ENCODE data around the gene ITM2C. TPM values are rescaled to one million over a fixed set of nuclear protein-coding genes. Genes with fewer than 3 reads are reported as not detected.

Gene ITM2C
- total RNA-seq, 1 experiment from 2014 or later, result 21.9 TPM

DNA sequence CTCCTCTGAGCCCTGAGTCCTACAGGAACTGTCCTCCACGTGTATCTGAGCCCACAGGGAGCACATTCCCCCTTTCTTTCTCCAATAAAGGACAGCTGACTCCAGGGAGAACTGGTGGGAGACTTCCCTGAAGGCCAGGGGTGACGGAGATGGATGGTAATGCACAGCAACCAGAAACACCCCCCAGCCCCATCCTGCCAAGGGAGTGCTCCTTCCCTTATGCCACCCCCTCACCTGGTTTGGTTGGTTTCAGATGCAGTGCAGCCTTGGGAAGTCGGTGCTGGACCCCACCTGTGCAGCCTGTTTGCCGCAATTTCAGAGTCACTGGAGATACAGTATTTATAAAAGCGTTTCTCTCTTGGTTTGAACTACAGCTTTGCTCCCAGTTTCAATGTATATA, 36.3 kb downstream of the ITM2C start:
- no peak overlapping the region for H3K27ac Mint-ChIP-seq (ENCODE audit: low read depth, unreplicated experiment)
- ChIA-PET CTCF (interaction anchor here (0.6 to 8.3 kb wide), 5 partner anchors 9 to 496 kb away, joined by 3 to 93 read pairs (median 8); no protein-coding TSS in a partner anchor), POLR2A (no interaction called here)
- TF ChIP-seq, protein P1, sequence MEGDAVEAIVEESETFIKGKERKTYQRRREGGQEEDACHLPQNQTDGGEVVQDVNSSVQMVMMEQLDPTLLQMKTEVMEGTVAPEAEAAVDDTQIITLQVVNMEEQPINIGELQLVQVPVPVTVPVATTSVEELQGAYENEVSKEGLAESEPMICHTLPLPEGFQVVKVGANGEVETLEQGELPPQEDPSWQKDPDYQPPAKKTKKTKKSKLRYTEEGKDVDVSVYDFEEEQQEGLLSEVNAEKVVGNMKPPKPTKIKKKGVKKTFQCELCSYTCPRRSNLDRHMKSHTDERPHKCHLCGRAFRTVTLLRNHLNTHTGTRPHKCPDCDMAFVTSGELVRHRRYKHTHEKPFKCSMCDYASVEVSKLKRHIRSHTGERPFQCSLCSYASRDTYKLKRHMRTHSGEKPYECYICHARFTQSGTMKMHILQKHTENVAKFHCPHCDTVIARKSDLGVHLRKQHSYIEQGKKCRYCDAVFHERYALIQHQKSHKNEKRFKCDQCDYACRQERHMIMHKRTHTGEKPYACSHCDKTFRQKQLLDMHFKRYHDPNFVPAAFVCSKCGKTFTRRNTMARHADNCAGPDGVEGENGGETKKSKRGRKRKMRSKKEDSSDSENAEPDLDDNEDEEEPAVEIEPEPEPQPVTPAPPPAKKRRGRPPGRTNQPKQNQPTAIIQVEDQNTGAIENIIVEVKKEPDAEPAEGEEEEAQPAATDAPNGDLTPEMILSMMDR (IDR thresholded peaks at IDR 0.05; ENCODE audit: unreplicated experiment), result no peak
- no peak for DNase-seq (ENCODE audit: unreplicated experiment)
- H3K4me3 Mint-ChIP-seq (ENCODE audit: unreplicated experiment), result no peak overlapping the region
- H3K4me1 Mint-ChIP-seq (ENCODE audit: insufficient read depth, unreplicated experiment), result no peaks in the 10 kb centered on the region
- H3K9me3 Mint-ChIP-seq (ENCODE audit: unreplicated experiment), result no peaks in the 10 kb centered on the region
- H3K36me3 Mint-ChIP-seq (ENCODE audit: insufficient read depth, unreplicated experiment), result no peaks in the 10 kb centered on the region
- H3K27me3 Mint-ChIP-seq (ENCODE audit: insufficient read depth, unreplicated experiment), result peaks cover 33% of the 10 kb centered on the region
- intact Hi-C loops (cut with micrococcal nuclease), result no loop called here
- no TSS peak for BruUV-seq (replicated peaks)

DNA sequence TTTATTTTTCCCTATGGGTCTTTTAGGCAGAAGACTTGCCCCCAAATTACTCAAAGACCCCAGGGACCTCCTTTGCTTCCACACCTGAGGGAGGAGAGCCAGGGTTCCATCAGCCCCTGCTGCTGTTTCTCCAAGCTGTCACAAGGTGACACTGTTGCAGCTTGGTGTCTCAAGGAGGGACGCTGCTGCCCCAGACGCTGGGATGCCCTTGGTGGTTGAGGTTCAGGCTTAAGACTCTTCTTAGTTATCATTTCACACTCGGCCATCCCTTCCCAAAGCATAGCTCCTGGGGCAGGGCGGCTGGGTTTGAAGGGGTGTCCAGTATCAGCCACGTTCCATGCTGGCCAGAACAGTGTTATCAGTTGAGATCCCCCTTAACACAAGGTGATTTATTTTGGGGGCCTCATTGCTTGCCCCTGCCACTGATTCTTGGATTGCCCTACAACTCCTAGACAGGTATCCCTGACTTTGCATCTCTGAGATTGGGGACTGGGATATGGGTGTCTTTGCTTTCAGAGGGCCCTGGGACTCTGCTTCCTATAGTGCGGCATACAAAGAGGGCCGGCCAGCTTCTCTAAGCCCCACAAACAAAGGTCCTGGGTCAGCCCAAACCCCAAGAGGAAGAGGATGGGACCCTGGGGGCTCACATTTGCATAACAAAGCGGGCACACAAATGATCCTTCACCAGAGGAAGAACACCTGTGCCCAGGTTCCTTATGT, 37.6 kb downstream of the ITM2C start:
- TF ChIP-seq, protein P1 (IDR thresholded peaks at IDR 0.05; ENCODE audit: unreplicated experiment), result peak; percentile 89
- no peaks in the 10 kb centered on the region for H3K4me1 Mint-ChIP-seq (ENCODE audit: insufficient read depth, unreplicated experiment)
- H3K27ac Mint-ChIP-seq (ENCODE audit: low read depth, unreplicated experiment), result no peak overlapping the region
- no peak overlapping the region for H3K4me3 Mint-ChIP-seq (ENCODE audit: unreplicated experiment)
- intact Hi-C loops (cut with micrococcal nuclease), result loop anchor here (1.0 to 2.0 kb wide), 3 partner anchors 78 to 150 kb away; no protein-coding TSS in a partner anchor
- H3K9me3 Mint-ChIP-seq (ENCODE audit: unreplicated experiment), result no peaks in the 10 kb centered on the region
- POLR2A ChIA-PET, result interaction anchor here (1.0 kb wide), 1 partner anchor 150 kb away, joined by 3 read pairs; no protein-coding TSS in a partner anchor
- no TSS peak for BruUV-seq (replicated peaks)
- H3K36me3 Mint-ChIP-seq (ENCODE audit: insufficient read depth, unreplicated experiment), result no peaks in the 10 kb centered on the region
- peak; percentile 75 for DNase-seq (ENCODE audit: unreplicated experiment)
- peaks cover 33% of the 10 kb centered on the region for H3K27me3 Mint-ChIP-seq (ENCODE audit: insufficient read depth, unreplicated experiment)
- CTCF ChIA-PET, result interaction anchor here (0.6 to 8.3 kb wide), 27 partner anchors 8 to 231 kb away, joined by 3 to 93 read pairs (median 4); no protein-coding TSS in a partner anchor

DNA sequence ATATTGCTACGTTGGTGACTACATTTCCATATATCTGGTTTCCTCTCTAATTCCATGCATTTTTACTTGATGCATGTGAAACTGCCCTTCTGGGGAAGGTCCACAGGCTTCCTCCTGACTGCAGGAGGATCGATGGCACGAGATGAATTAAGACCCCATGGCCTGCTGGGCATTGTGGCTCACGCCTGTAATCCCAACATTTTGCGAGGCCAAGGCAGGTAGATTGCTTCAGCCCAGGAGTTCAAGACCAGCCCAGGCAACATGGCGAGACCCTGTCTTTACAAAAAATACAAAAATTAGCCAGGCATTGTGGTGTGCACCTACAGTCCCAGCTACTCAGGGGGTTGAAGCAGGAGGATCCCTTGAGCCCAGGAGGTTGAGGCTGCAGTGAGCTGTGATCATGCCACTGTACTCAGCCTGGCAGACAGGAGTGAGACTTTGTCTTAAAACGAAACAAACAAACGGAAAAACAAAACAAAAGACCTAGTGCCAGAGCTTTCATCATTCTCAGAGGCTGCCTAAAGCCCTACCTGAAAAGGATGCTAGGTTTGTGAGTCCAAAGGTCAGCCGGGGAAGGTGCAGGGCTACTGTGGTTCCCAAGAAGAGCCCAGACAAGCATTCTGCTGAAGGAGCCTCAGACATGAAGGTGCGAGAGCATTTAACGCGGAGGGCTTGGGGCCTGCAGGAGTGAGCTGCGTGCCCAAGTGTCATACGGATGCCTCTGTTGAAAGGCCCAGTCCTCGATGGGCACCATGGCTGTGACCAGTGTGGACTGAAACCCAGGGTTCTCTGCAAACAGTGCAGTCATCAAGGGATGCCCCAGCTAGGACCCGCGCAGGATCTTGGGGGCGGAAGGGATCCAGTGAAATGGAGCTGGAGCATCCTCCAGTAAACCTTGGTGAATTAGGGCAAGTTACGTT, 38.7 kb downstream of the ITM2C start:
- Mint-ChIP-seq H3K9me3 (ENCODE audit: unreplicated experiment) (no peaks in the 10 kb centered on the region), H3K36me3 (ENCODE audit: insufficient read depth, unreplicated experiment) (no peaks in the 10 kb centered on the region), H3K4me3 (ENCODE audit: unreplicated experiment) (no peak overlapping the region), H3K27ac (ENCODE audit: low read depth, unreplicated experiment) (no peak overlapping the region), H3K4me1 (ENCODE audit: insufficient read depth, unreplicated experiment) (peaks cover 4% of the 10 kb centered on the region), H3K27me3 (ENCODE audit: insufficient read depth, unreplicated experiment) (peaks cover 33% of the 10 kb centered on the region)
- CTCF ChIA-PET, result interaction anchor here (0.6 to 8.3 kb wide), 14 partner anchors 7 to 543 kb away, joined by 3 to 93 read pairs (median 4); no protein-coding TSS in a partner anchor
- no TSS peak for BruUV-seq (replicated peaks)
- intact Hi-C loops (cut with micrococcal nuclease), result loop anchor here (2.0 kb wide), 1 partner anchor 79 kb away; no protein-coding TSS in a partner anchor
- no peak for DNase-seq (ENCODE audit: unreplicated experiment)
- POLR2A ChIA-PET, result interaction anchor here (0.9 kb wide), 1 partner anchor 80 kb away, joined by 3 read pairs; no protein-coding TSS in a partner anchor
- TF ChIP-seq, protein P1 (IDR thresholded peaks at IDR 0.05; ENCODE audit: unreplicated experiment), result no peak
